Endothelial cell of umbilical vein (primary cell): ENCODE data around the gene LRP2. TPM values are rescaled to one million over a fixed set of nuclear protein-coding genes. Genes with fewer than 3 reads are reported as not detected.

Experiments used
- BruUV-seq: library from RNA; stranded (reverse); fragments of 400-500 nt; replicated peaks from 2 replicates; lab custom pipeline; 2021; lab: Mats Ljungman, UMichigan
- CTCF ChIA-PET: fragments of 300-600, 350-600 bp; sonication (Branson Sonifier 250); formaldehyde crosslinking; loops from one replicate; lab custom pipeline; 2021; ENCODE audit warnings: antibody characterized with exemption, inconsistent platforms; lab: Charles Lee
- POLR2A ChIA-PET: fragments of 300-600, 350-600 bp; sonication (Branson Sonifier 250); formaldehyde crosslinking; loops from one replicate; lab custom pipeline; 2021; ENCODE audit warnings: antibody characterized with exemption, inconsistent platforms; lab: Charles Lee
- DNase-seq: peaks from one replicate; pipeline ENCODE4 v3.0.0-alpha.2; 2011; ENCODE audit warnings: low read depth, low spot score
- FAIRE-seq: peaks from 2 replicates; lab custom pipeline; 2011; peaks lifted over from hg19 to GRCh38; lab: Jason Lieb, UNC
- H2AFZ ChIP-seq: 2 replicates; pipeline ENCODE4 v1.6.0; 2012; ENCODE audit warnings: low read depth, low read length, control low read depth, inconsistent platforms
- H3K27ac ChIP-seq: 2 replicates; pipeline ENCODE4 v1.5.1; 2011; ENCODE audit warnings: low read depth, mild to moderate bottlenecking, control low read depth, low read length, moderate library complexity; ENCODE audit not compliant: insufficient read depth
- H3K27me3 ChIP-seq, 2 experiments: 2 replicates each; pipeline versions ENCODE4 v1.6.0 to v1.6.1; 2011; ENCODE audit warnings: low read length in 2 of 2, mixed read lengths in 1 of 2; ENCODE audit not compliant: control insufficient read depth in 2 of 2, insufficient read depth in 2 of 2
- H3K36me3 ChIP-seq, 2 experiments: 2 replicates in 1 of 2; 3 replicates in 1 of 2; pipeline ENCODE4 v1.5.1; 2011; ENCODE audit warnings: low read length in 2 of 2, mild to moderate bottlenecking in 1 of 2, moderate library complexity in 1 of 2; ENCODE audit not compliant: control insufficient read depth in 2 of 2, insufficient read depth in 2 of 2; ENCODE audit errors: extremely low read depth in 1 of 2
- H3K4me1 ChIP-seq: 3 replicates; pipeline ENCODE4 v1.5.1; 2011; ENCODE audit warnings: mild to moderate bottlenecking, low read length; ENCODE audit not compliant: control insufficient read depth, insufficient read depth; ENCODE audit errors: extremely low read depth
- H3K4me2 ChIP-seq: 2 replicates; pipeline ENCODE4 v1.6.1; 2011; ENCODE audit warnings: low read length, control low read depth, mixed read lengths; ENCODE audit not compliant: insufficient read depth
- H3K4me3 ChIP-seq, 3 experiments: fragments of 200-600 bp in 1 of 3; sonication (generic), shearing (Covaris generic) in 1 of 3; replicated peaks in 1 of 3; 2 replicates each; pipeline ENCODE4 v1.5.1; 2011 to 2016; ENCODE audit warnings: control low read depth in 3 of 3, low read length in 3 of 3, mild to moderate bottlenecking in 2 of 3, inconsistent platforms in 1 of 3, low read depth in 1 of 3, moderate library complexity in 1 of 3; ENCODE audit not compliant: insufficient read depth in 1 of 3
- H3K79me2 ChIP-seq: 2 replicates; pipeline ENCODE4 v1.6.0; 2012; ENCODE audit warnings: low read length, inconsistent platforms; ENCODE audit not compliant: control insufficient read depth, insufficient read depth
- H3K9ac ChIP-seq: replicated peaks from 2 replicates; pipeline ENCODE3; 2011; ENCODE audit warnings: low read length, control low read depth; ENCODE audit not compliant: insufficient read depth; ENCODE audit errors: extremely low read depth
- H3K9me1 ChIP-seq: replicated peaks from 3 replicates; pipeline ENCODE4 v1.6.0; 2011; ENCODE audit warnings: mild to moderate bottlenecking, low read length; ENCODE audit not compliant: control insufficient read depth, insufficient read depth; ENCODE audit errors: extremely low read depth
- H3K9me3 ChIP-seq: replicated peaks from 2 replicates; pipeline ENCODE4 v1.5.1; 2012; ENCODE audit warnings: low read length, inconsistent platforms; ENCODE audit not compliant: control insufficient read depth, insufficient read depth
- H4K20me1 ChIP-seq: replicated peaks from 2 replicates; pipeline ENCODE3; 2011; ENCODE audit warnings: mild to moderate bottlenecking, low read length; ENCODE audit not compliant: control insufficient read depth, insufficient read depth; ENCODE audit errors: extremely low read depth
- EZH2 ChIP-seq: IDR thresholded peaks from 2 replicates; pipeline ENCODE4 v1.6.1; 2012; ENCODE audit warnings: borderline replicate concordance, low read depth, mild to moderate bottlenecking, moderate library complexity, low read length, inconsistent platforms; ENCODE audit not compliant: severe bottlenecking
- FOS ChIP-seq: IDR thresholded peaks from 2 replicates; pipeline ENCODE4 v1.6.1; 2011; ENCODE audit warnings: mild to moderate bottlenecking, low read length, moderate library complexity, borderline replicate concordance; ENCODE audit not compliant: insufficient read depth
- GATA2 ChIP-seq: IDR thresholded peaks from 2 replicates; pipeline ENCODE4 v1.7.0; 2011; ENCODE audit warnings: low read depth, mild to moderate bottlenecking, moderate library complexity, mixed read lengths, low read length; ENCODE audit not compliant: insufficient read length, insufficient read depth
- JUN ChIP-seq: IDR thresholded peaks from 2 replicates; pipeline ENCODE4 v1.6.1; 2011; ENCODE audit warnings: borderline replicate concordance, low read depth; ENCODE audit not compliant: insufficient read length, insufficient read depth
- MYC ChIP-seq: IDR thresholded peaks from one replicate; pipeline ENCODE4 v1.6.1; 2011; ENCODE audit warnings: mild to moderate bottlenecking, low read depth, low read length
- POLR2A ChIP-seq: IDR thresholded peaks from 2 replicates; pipeline ENCODE4 v1.6.1; 2012; ENCODE audit warnings: low read depth, mild to moderate bottlenecking, control low read depth, low read length
- POLR2AphosphoS5 ChIP-seq: IDR thresholded peaks from 2 replicates; pipeline ENCODE4 v1.6.1; 2012; ENCODE audit warnings: low read depth, mild to moderate bottlenecking, control low read depth, low read length, moderate library complexity; ENCODE audit not compliant: insufficient read depth
- dilution Hi-C: fragments of 300-500 bp; cut with MboI; formaldehyde crosslinking; loops from one replicate; pipeline ENCODE4 v1.15.0; 2019; ENCODE audit warnings: low sequenced_read_pairs; ENCODE audit not compliant: extremely low pct_ligation_motif_present
- intact Hi-C: fragments of 100-400 bp; cut with micrococcal nuclease; formaldehyde crosslinking; loops from one replicate; pipeline ENCODE4 v1.10.0; 2022
- polyA plus RNA-seq, 4 experiments: library from polyadenylated mRNA; depleted of rRNA in 3 of 4; stranded (reverse) in 3 of 4; unstranded in 1 of 4; fragments of >200 nt; gene quantifications; 2 replicates each; pipeline versions ENCODE4 v1.2.1 to v1.2.3, GENCODE V29; 2011 to 2012; ENCODE audit warnings: missing spikeins in 1 of 4
- total RNA-seq: library from RNA; stranded (reverse); gene quantifications from 2 replicates; pipeline ENCODE4 v1.2.3, GENCODE V29; 2021
- TF ChIP-seq, protein P1 (sequence below), 2 donors: IDR thresholded peaks; 1 replicate in 1 of 2; 2 replicates in 1 of 2; pipeline ENCODE4 v1.5.1; 2011; ENCODE audit warnings: low read length in 2 of 2, mild to moderate bottlenecking in 2 of 2, moderate library complexity in 2 of 2, control low read depth in 1 of 2, inconsistent platforms in 1 of 2, low read depth in 1 of 2; ENCODE audit not compliant: insufficient read depth in 1 of 2; ENCODE audit errors: extremely low read depth in 1 of 2
- TF ChIP-seq, protein P2 (sequence below): IDR thresholded peaks from 2 replicates; pipeline ENCODE4 v1.6.1; 2011; ENCODE audit not compliant: insufficient read depth, insufficient read length

Gene LRP2
- total and polyA plus RNA-seq, 2 donors (not counting 3 experiments of a cell fraction or from before 2014, with no cell fraction given), result not detected

DNA sequence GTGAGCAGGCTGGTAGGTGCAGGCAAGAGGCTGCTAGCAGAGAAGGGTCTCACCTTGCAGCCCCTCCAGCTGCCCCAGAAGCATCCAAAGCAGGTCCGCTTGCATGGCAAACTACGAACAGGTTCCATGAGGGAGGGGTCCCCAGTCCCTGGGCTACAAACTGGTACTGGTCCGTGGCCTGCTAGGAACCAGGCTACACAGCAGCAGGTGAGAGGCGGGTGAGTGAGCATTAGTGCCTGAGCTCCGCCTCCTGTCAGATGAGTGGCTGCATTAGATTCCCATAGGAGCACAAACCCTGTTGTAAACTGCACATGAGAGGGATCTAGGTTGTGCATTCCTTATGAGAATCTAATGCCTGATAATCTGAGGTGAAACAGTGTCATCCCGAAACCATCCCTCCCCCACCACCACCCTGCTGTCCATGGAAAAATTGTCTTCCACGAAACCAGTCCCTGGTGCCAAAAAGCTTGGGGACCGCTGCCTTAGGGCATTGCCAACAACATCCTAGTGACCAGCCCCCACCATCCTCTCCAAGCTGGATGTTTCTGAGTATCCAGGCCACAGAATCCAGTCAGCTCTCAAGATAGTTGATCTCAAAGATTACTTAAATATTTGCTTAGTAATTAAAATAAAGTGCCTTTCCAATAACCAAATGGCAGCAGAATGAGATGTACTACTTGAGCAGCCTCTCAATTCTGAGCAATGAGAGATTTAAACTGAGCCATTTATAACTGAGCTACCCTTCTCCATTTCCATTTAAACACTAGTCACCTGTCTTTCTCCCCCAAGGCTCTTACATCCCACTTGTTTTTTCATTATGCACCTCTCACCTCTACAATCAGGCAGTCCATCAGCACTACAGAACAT is 32.4 kb downstream of the LRP2 start:
- no peak overlapping the region for H3K4me3 ChIP-seq
- H3K36me3 ChIP-seq, result no peaks in the 10 kb centered on the region
- BruUV-seq, result no TSS peak
- no peak overlapping the region for H3K27ac ChIP-seq
- no peaks in the 10 kb centered on the region for H3K9me3 ChIP-seq
- no peaks in the 10 kb centered on the region for H3K9me1 ChIP-seq
- no peak overlapping the region for H2AFZ ChIP-seq
- FAIRE-seq (no peak), DNase-seq (no peak)
- H3K4me1 ChIP-seq, result no peaks in the 10 kb centered on the region
- TF ChIP-seq GATA2, result no peak
- no peak for TF ChIP-seq POLR2A
- TF ChIP-seq FOS, result no peak
- TF ChIP-seq MYC, result no peak
- TF ChIP-seq, protein P1, sequence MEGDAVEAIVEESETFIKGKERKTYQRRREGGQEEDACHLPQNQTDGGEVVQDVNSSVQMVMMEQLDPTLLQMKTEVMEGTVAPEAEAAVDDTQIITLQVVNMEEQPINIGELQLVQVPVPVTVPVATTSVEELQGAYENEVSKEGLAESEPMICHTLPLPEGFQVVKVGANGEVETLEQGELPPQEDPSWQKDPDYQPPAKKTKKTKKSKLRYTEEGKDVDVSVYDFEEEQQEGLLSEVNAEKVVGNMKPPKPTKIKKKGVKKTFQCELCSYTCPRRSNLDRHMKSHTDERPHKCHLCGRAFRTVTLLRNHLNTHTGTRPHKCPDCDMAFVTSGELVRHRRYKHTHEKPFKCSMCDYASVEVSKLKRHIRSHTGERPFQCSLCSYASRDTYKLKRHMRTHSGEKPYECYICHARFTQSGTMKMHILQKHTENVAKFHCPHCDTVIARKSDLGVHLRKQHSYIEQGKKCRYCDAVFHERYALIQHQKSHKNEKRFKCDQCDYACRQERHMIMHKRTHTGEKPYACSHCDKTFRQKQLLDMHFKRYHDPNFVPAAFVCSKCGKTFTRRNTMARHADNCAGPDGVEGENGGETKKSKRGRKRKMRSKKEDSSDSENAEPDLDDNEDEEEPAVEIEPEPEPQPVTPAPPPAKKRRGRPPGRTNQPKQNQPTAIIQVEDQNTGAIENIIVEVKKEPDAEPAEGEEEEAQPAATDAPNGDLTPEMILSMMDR (IDR thresholded peaks at IDR 0.05; ENCODE audit: extremely low read depth in 1 of 2, insufficient read depth in 1 of 2, low read depth in 1 of 2, low read length in 2 of 2), result no peak
- no peak for TF ChIP-seq EZH2
- no peak for TF ChIP-seq JUN
- TF ChIP-seq POLR2AphosphoS5, result no peak
- TF ChIP-seq, protein P2, sequence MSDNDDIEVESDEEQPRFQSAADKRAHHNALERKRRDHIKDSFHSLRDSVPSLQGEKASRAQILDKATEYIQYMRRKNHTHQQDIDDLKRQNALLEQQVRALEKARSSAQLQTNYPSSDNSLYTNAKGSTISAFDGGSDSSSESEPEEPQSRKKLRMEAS, result no peak
- H3K79me2 ChIP-seq, result no peaks in the 10 kb centered on the region
- H3K27me3 ChIP-seq, result no peaks in the 10 kb centered on the region
- ChIA-PET POLR2A (no interaction called here), CTCF (interaction anchor here (0.6 kb wide), 1 partner anchor 1083 kb away, joined by 3 read pairs; the partner anchor contains the start of gene STK39)
- no peak overlapping the region for H3K4me2 ChIP-seq
- no peak overlapping the region for H3K9ac ChIP-seq
- intact Hi-C loops (no loop called here), dilution Hi-C loops (no loop called here)
- no peaks in the 10 kb centered on the region for H4K20me1 ChIP-seq
